HG02885 (cell line): ENCODE data around the gene AFAP1L1.

ENCODE experiments used
- ATAC-seq: cut with Tn5 transposase; IDR thresholded peaks from one replicate; pipeline ENCODE4 v1.9.1; 2021; ENCODE audit warnings: mild to moderate bottlenecking; ENCODE audit not compliant: unreplicated experiment, poor library complexity

Gene AFAP1L1

DNA sequence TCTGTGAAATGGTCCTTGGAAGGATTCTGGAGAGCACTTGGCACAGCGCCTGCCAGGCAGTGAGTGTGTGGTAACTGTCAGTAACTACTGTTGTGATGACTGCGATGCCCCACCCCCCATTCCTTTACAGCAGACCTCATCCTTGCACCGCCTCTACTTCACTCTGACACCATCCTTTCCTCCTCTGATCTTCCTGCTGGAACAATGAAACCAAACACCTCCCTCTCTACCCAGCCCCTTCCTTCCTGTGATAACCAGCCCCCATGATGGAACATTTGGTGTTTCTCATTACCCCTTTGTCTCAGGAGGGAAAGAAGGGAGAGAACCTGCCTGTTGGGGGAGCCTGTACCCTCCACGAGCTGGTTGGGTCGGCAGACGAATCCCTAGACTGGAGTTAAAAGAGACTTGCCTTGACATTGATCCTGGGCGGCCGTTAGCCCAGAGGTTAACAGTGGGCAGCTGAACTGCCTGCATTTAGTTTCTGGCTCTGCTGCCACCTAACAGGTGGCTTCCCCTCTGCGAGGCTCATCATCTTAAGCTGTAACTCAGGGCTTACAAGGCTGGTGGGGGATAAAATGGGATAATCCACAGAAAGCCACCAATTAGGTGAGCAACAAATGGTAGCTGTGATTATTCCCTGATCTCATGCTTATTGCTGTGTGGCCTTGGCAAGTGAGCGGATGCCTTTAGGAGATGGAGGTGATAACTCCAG lies 39.4 kb downstream of the AFAP1L1 start:
- no peak for ATAC-seq

DNA sequence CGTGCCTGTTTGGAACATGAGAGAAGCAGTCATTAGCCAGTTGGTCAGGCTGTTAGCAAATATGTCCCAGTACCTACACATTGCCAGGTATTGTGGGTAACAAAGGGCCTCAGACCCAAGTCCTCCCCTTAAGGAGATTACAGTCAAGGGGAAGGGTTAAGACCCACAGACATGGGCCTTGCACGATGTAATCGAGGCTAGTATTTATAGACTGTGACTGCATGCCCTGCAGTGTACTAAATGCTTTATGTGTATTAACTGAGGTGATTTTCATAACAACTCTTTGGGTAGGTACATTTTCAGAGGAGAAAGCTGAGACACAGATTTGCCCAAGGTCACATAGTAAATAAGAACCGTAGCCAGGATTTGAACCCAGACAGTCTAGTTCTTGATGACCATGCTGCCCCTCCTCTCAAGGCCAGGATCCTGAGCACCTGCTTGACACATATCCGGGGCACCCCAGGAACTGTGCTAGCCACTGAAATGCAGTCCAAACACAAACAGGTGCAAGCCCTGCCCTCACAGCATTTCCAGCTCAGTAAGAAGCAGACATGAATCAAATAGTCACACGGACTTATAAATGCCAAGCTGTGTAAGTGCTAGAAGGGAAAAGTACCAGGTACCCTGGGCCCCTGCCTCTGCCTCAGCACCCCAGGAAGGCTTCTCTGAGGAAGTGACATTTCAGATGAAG lies 41.6 kb downstream of the AFAP1L1 start:
- ATAC-seq = no peak

DNA sequence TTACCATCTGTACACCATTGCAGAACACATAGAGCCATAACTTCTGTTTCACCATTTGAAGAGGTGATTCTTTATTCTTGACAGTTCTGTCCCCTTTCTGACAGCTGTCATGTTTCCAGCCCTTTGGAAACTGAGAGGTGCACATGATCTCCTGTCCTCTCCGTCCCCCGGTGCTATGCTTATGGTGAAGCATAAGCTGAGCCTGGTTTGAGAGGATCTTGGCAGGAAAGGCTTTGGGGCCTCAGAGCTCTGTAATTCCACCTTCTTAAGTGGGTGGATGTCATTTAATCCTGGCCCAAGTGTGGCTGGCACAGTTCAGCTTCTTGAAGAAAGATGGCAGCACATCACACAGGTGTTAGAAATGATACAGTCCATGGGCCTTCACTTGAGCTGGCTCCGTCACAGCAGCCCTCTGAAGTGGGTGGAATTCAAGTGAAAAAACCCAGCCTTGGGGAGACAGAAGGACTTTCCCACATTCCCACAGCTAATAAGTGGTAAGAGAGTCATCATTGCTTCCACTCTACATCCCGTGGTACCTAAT lies 43.0 kb downstream of the AFAP1L1 start:
- no peak for ATAC-seq

DNA sequence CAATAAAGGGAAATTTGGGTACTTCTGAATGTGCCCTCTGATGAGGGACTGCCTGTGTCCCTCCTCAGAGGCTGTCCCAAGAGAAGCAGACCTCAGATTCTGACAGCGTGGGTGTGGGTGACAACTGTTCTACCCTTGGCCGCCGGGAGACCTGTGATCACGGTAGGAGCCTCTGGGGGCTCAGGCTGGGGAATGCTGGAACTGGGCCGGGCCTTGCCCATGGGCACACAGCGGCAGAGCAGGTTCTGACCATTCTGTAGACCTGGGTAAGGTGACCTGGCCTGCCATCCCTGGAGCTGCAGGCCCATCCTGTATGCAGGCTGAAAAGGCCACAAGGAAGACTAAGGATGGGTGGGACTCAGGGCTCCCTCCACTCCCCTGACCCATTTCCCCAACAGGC lies 44.1 kb downstream of the AFAP1L1 start:
- no peak for ATAC-seq

DNA sequence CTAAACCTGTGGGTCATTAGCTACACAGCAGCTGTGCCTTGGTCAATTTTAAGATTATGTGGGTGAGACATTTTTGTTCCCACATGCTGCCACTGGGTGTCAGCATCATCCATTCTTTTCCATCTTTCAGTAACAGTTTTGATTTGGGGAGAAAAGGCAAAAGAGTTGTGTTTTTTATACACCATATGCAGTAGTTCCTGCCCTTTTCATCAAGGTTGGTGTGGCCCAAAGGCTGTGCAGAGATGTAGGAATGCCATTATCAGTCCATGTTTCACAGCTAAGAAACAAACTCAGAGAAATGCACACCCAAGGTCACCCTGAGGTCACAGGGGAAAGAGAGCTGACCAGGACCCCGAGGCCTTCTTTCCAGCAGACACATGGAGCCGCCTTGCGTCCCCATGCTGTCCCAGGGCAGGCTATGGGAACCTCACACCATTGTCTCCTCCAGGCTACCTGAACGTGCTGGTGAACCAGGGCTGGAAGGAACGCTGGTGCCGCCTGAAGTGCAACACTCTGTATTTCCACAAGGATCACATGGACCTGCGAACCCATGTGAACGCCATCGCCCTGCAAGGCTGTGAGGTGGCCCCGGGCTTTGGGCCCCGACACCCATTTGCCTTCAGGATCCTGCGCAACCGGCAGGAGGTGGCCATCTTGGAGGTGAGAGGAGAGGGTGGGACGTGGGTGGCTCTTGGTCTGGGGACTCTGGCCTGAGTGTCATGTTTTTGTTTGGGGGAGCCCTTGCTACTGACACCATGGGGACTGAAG lies 45.8 kb downstream of the AFAP1L1 start:
- peak; percentile 68 for ATAC-seq

DNA sequence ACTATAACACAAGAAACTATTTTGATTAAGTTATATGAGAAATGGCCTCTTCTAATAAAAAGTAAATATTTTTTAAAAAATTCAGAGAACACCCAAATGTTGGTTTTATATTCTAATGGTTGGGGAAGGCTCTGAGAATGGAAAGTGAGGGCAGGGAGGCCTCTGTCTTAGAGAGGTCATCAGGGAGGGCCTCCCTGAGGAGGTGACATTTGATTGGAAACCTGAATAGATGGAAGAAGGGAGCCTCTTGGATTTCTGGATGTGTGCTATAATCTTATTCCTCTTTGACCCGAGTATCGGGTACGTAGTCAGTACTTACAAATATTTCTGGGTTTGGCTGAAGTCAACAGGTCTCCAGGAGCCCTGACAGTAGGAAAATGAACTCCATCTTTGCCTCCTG lies 47.5 kb downstream of the AFAP1L1 start:
- no peak for ATAC-seq

DNA sequence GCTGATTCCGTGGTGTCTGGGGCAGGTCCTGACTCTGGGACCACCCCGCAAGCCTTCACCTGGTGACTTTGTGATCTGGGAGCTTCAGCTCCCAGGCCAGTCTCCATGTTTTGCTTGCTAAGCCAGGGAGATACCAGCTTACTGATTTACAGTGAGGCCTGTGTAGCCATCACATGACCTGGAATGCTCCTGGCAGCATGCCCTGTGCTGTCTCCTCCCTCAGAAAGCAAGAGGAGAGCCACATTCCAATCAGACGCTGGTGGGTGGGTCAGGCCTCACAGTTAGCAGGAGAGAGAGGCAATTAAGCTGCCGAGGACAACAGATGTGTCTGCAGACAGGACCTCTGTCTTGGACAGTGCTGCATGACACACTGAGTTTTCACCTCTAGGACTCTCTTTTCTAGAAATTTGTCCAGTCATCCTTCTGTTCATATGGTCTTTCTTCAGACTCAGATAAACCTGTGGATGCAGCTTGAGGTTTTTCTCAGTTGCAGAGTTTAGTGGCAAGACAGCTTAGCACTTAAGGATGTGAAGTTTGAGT lies 49.2 kb downstream of the AFAP1L1 start:
- ATAC-seq = no peak

DNA sequence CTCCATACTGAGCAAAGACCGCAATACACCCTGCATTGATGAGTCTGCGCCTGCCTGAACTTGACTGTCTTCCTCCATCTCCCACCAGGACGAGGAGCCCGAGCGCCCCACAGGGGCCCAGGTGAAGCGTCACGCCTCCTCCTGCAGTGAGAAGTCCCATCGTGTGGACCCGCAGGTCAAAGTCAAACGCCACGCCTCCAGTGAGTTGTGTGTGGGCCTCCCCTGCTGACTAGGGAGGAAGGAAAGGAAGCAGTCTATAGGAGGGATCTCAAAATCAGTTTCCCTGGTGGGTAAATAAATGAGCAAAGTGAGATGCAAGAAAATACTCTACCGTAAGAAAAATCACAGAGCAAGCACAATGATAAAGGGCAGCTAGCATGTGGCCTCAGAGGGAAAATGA lies 50.9 kb downstream of the AFAP1L1 start:
- ATAC-seq = no peak

DNA sequence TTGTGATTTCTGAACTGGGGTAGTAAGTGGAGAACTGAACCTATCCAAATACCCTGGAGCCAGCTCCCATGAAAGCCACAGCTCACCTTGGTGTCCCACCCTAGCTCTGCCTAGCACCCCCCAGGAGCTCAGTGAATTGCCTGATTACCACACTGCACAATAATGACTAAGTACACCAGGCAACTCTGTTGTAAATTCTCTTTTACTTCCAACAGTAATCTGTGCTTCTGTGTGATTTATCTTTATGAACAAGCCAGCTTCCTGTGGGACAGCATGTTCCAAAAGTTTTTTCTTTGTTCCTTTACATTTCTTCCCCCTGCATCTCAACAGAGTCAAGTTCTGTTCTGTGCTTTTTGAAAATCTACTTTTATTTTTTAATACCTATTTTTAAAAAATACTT lies 51.6 kb downstream of the AFAP1L1 start:
- ATAC-seq = no peak

DNA sequence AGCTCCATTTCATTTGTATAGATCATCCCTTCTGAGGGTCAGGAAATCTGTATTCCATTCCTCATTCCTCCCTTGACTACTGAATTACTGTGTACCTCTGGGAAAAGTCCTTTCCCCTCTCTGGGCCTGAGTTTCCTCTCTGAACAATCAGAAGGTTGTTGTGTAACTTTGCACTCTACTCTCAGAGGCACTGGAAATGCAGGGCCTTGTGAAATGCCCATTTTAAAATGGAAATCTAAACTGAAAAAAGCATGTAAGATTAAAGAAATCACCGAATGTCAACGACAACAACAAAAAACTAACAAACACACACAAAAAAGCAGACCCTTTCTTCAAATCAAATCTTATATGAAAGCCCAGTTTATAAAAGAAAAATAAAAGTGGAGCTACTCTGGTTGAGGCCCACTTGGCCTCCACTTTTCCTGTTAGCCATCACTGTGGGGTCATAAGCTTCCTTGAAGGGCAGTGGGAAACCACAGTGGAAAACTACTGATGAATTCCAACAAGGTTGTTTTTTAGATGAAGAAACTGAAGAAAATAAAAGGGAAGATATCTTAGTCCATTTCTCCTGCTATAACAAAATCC lies 52.1 kb downstream of the AFAP1L1 start:
- ATAC-seq = no peak

DNA sequence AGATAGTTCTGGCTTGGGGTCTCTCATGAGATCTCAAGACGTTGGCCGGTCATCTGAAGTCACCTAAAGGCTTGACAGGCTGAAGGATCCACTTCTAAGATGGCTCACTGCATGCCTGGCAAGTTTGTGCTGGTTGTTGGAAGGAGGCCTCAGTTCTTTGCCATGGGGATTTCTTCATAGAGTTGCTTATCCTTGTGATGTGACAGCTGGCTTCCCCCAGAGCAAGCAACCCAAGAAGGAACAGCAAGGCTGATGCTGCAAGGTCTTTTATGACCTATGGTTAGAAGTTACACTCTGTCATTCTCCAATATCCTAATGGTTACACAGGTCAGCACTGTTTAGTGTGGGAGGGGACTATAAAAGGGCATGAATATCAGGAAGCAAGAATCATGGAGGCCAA lies 53.0 kb downstream of the AFAP1L1 start:
- ATAC-seq = no peak

DNA sequence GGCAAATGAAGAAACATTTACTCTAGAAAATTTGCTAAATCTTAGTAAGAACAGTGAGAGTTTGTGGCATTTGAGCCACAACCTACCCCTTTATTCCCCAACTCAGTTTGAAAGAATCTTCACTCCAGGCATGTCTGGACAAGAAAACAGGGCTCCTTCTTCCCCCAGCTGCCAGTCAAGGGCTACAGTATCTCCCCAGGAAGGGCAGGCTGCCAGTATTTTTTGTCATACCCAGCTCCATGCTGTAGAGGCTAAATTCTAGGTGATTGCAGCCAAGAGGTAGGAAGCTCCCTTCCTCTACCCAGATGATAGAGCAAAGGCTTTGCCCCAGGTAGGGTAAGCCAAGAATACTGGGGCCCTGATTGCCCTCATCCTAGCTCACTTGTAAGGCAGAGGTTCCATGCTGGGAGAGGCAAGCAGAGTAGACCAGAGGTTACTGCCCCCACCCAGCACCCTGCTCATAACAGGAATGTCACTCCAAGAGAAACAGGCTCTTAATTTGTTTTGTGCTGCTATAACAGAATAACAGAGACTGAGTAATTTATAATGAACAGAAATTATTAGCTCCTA lies 53.6 kb downstream of the AFAP1L1 start:
- ATAC-seq = no peak

DNA sequence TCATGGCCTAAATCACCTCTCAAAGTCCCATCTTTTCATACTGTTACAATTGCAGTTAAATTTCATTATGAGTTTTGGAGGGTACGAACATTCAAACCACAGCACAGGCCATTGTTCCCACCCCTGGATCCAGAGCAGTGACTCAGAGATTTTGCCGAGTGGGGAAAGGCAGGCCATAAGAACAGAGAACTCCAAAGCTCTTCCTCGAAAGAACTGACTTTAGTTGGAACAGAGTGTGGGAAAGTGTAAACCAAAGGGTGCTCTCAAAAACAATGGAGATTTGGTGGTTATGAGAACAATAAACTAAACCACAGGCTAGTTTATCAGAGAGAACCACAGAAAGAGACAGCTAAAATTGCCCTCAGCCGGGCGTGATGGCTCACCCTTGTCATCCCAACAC lies 54.2 kb downstream of the AFAP1L1 start:
- no peak for ATAC-seq

DNA sequence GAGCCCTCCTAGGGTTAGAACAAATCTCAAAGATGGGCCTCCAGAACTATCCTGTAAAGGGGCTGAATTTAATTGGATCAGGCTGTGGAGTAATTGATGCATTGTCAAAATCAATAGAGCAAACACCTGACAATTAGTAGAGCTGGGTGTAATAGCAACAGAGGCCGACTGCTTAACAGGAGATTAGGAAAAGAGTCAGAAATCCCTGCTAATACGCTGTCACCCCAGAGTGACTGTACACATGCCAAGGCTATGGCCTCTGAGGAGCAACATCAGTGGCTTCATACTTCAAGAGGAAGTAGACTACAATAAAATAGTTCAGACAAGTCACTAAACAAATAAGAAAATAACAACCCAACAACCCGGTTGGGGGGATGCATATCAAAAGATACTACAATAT lies 55.0 kb downstream of the AFAP1L1 start:
- no peak for ATAC-seq

DNA sequence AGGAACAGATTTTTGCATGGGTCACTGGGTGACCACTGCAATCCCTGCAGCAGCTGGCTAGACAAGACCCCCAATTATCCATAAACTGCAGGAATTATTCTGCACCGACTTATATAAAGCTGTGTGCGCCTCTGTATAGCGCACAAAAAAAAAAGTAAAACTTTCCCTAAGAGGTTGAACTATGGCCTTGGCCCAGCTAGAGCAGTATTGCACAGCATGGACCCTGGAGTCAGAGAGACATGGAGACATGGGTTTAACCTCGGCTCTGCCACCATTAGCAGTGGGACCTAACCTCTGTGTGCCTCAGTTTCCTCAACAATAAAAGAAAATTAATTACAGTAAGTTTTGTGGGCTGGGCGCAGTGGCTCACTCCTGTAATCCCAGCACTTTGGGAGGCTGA lies 56.5 kb downstream of the AFAP1L1 start:
- no peak for ATAC-seq

DNA sequence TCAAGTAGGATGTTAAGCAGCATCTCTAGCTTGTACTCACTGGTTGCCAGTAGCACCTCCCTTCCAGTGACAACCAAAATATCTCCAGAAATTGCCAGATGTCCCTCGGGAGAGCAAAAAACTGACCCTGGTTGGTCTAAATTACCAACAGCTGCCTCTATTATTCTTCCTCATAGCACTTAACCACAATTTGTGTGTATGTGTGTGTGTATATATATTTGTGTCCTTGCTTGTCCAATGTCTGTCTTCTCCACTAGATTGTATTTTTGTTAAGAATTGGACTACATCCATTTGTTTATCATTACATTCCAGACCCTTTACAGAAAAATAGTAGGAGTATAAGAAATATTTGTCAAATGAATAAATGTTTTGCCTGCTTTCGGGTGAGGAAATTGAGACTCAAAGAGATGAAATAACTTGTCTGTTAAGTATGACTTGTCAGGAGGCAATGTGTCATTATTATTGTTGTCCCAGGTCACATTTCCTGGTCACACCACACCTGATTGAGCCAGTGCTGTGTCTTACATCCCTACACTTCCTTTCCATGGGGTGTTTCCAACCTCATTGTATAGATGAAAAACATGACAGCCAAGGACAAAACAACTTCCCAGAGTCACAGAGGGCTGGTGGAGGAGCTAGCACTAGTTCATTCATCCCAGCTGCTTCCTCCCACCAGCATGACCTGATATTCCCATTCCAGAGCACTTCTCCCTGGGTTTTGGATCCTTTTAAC lies 62.2 kb downstream of the AFAP1L1 start:
- no peak for ATAC-seq

DNA sequence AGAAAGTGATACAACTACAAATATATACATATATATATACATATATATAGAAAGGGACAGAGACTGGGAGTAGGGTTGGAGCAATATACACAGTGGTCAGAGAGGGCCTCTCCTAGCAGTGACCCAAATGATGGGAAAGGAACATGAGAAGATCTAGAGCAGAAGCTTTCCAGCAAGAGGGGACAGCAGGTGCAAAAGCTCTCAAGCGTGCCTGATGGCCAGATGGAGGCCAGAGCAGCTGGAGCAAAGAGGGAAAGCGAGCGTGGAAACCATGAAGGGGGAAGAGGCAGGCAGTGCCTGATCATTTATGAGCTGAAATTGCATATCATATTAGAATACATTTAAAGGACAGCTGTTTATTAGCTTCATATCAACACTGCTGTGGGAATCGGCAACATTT lies 66.1 kb downstream of the AFAP1L1 start:
- ATAC-seq = no peak

DNA sequence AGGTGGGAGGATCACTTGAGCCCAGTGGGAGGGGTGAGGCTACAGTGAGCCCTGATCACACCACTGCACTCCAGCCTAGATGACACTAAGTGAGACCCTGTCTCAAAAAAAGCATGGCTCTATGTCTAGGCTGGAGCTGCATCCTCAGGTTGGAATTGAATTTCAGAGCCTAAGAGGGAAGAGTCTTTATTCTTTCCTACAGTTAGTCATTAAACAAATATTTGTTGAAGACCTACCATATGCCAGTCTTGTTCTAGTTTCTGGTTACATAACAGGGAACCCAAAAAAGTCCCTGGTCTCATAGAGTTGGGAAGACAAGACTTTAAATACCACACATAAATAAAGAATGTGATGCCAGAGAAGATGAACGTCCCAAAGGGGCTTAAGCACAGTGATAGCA lies 66.7 kb downstream of the AFAP1L1 start:
- no peak for ATAC-seq

DNA sequence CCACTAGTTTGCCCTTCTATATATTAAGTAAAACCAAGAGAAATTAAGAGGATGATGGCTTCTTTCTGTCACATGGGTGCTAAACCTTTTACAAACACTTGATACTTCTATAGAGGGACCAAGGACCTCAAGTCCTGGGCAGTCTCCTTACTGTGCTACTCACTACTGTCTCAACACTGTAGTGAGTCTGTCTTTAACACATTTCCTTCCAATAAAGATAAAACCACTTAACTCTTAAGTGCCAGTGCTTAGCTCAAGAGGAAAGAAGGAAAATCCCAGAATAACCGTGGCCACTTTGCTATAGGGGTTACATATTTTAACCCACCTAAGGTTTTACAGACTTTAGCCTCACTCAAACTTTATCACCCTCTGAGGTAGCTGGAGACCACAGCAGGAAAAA lies 69.3 kb downstream of the AFAP1L1 start:
- no peak for ATAC-seq

DNA sequence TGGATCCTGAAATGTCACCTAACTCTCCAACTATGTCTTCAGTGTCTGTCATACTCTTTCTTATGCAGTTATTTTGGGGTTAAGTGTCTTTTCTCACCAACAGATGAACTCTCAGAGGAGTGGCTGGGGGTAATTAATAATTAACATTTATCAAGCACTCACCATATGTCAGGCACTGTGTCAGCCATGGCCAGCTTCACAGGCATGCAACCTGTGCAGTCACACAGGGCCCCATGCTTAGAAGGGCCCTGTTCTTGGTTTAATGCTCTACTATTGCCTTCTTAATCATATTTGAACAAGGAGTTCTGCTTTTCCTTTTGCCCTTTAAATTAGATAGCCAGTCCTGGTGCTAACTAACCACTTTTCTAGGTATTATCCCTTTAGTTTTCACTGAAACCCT lies 70.2 kb downstream of the AFAP1L1 start:
- no peak for ATAC-seq
